GM10248 (cell line): Measurements from ENCODE around the gene MICU1.

ENCODE experiments used
- CTCF ChIA-PET: fragments of 300-600 bp; sonication (Branson Sonifier 250); formaldehyde crosslinking; extraction: SDS; loops from one replicate; lab custom pipeline; 2021; ENCODE audit warnings: antibody characterized with exemption; lab: Yijun Ruan, JAX
- POLR2A ChIA-PET: fragments of 350-650 bp; sonication (Branson Sonifier 250); formaldehyde crosslinking; extraction: SDS; loops from one replicate; lab custom pipeline; 2020; ENCODE audit warnings: antibody characterized with exemption; lab: Yijun Ruan, JAX
- DNase-seq: peaks from one replicate; pipeline ENCODE4 v3.0.0; 2012; ENCODE audit errors: extremely low spot score
- TF ChIP-seq, protein P1 (sequence below): IDR thresholded peaks from 2 replicates; pipeline ENCODE4 v1.5.1; 2012; ENCODE audit warnings: mild to moderate bottlenecking, low read depth; ENCODE audit errors: extremely low read depth, missing control alignments, control extremely low read depth

MICU1 gene

DNA sequence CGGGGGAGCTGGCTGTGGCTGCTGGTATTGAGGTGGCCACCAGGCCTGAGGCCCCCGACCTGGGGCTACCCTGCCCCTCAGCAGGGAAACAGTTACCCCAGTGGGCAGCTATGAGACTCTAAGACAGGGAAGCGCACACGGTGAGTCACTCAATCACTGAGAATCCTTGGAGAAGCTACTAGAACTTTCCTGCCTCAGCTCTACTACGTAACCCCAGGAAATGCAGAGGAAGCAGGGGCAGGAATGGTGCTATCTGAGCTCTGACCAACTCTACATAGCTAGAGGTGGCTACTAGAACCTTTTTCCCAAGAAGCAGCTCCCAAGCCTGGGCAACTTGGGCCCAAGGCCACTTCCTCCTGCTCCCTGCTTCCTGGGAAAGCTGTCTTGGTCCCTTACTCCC is 283.0 kb downstream of the MICU1 start:
- CTCF ChIA-PET = interaction anchor here (0.9 to 4.3 kb wide), 10 partner anchors 9 to 447 kb away, joined by 3 to 19 read pairs (median 6); no protein-coding TSS in a partner anchor
- POLR2A ChIA-PET = interaction anchor here (0.5 to 1.7 kb wide), 2 partner anchors 67 to 218 kb away, joined by 5 to 6 read pairs; no protein-coding TSS in a partner anchor
- DNase-seq = no peak
- TF ChIP-seq, protein P1, sequence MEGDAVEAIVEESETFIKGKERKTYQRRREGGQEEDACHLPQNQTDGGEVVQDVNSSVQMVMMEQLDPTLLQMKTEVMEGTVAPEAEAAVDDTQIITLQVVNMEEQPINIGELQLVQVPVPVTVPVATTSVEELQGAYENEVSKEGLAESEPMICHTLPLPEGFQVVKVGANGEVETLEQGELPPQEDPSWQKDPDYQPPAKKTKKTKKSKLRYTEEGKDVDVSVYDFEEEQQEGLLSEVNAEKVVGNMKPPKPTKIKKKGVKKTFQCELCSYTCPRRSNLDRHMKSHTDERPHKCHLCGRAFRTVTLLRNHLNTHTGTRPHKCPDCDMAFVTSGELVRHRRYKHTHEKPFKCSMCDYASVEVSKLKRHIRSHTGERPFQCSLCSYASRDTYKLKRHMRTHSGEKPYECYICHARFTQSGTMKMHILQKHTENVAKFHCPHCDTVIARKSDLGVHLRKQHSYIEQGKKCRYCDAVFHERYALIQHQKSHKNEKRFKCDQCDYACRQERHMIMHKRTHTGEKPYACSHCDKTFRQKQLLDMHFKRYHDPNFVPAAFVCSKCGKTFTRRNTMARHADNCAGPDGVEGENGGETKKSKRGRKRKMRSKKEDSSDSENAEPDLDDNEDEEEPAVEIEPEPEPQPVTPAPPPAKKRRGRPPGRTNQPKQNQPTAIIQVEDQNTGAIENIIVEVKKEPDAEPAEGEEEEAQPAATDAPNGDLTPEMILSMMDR = no peak

DNA sequence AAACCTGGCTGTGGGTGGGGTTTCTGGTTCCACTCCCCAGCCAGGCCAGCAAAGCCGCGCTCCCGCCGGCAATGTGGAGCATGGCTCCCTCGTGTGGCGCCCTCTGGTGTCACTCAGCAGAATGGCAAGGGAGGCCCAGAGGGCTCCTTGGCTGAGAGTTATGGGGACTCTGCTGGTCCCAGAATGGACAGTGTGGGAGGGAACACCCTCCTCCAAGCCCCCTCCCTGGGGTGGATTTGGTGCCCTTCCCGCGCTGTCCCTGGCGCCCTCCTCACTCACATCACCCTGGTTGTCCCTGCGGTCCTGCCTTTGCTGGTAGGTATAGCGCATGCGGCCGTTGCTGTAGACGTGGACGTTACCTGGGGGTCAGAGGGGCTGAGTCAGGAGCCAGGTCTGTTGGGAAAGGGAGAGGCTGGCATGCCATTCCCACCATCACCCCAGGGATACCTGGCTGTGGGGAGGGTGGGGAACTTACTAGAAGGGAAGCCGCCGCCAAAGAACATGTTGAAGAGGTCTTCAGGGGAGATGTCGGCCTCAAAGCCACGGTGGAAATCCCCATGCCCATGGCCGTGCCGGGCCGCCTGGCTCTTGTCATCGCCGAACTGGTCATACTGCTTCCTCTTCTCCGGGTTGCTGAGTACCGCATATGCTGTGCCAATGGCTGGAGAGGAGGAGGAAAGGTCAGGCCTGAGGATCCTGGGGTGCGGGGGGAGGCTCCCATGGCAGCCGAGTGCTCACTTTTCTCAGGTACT is 285.2 kb downstream of the MICU1 start:
- ChIA-PET CTCF (interaction anchor here (0.7 to 6.2 kb wide), 19 partner anchors 8 to 292 kb away, joined by 3 to 78 read pairs (median 6); partner anchors contain the start of gene DNAJB12), POLR2A (no interaction called here)
- TF ChIP-seq, protein P1 = peak; percentile 96
- peak; percentile 83 for DNase-seq

DNA sequence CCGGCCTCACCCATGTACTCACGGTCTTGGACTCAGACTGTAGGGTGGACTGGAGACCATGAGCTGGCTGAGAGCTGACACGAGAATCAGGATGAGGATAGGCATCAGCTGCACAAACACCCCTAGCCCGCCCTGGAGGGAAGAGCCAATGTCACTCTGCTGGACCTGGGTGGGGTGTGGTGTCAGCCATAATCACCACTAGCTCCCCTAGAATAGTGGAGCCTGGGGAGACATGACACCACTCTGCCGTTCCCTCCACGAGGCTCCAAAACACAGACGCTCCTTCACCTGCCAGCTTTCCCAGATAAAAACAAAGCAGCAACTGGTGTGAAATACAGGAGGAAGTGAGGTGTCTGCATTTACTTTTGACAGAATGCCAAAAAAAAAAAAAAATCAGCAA is 287.7 kb downstream of the MICU1 start:
- TF ChIP-seq, protein P1 = no peak
- ChIA-PET CTCF (interaction anchor here (0.6 to 6.2 kb wide), 25 partner anchors 11 to 441 kb away, joined by 3 to 78 read pairs (median 8); partner anchors contain the start of genes ANAPC16, ASCC1 and DDIT4), POLR2A (interaction anchor here (0.6 kb wide), 1 partner anchor 41 kb away, joined by 3 read pairs; no protein-coding TSS in a partner anchor)
- no peak for DNase-seq

DNA sequence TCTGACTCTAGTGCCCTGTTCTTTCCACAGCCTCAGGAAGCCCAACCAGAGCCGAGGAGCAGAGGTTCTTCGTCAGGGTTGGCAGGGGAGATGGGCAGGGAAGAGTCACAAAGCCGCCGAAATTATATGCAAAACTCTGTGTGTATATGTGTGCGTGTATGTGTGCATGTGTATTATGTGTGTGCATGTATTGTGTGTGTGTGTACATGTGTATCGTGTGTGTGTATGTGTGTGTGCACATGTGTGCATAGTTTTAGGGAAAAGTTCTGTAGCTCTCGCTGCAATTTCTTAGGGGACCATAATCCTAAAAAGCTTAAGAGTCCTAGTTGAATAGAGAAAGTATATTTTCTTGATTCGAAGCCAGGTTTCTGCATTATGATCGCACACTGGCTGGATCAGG is 288.2 kb downstream of the MICU1 start:
- TF ChIP-seq, protein P1 = no peak
- CTCF ChIA-PET = interaction anchor here (0.6 to 6.2 kb wide), 43 partner anchors 10 to 511 kb away, joined by 3 to 78 read pairs (median 6); partner anchors contain the start of genes ANAPC16, ASCC1, DDIT4 and DNAJB12
- no peak for DNase-seq
- POLR2A ChIA-PET = interaction anchor here (0.6 kb wide), 1 partner anchor 41 kb away, joined by 3 read pairs; no protein-coding TSS in a partner anchor

DNA sequence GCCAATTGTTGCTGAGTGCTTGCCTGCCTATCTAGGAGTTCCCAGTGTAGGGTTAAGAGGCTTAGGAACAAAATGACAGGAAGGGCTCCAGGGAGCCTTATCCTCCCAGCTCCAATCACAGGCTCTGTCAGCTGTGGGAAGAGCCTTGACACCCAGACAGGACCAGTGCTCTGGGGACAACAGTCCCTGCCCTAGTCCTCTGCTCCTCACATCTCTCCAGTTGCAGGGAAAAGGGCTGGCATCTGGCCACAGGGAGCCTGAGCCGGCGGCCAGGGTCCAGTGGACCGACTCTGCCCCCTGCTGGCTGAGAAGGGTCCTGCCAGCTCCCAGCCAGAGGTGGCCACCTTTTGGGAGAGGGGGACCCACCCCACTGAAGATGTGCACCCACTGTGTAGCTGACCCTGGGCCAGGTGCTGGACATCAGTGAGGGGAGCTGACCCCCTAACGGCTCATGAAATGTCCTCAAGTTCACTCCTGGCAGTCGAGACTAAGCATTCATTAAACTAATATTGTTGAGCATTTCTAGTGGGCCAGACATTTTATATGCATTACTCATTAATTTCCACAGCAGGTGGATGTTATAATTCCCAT is 288.7 kb downstream of the MICU1 start:
- peak; percentile 68 for DNase-seq
- TF ChIP-seq, protein P1 = peak; percentile 96
- ChIA-PET POLR2A (interaction anchor here (0.6 kb wide), 1 partner anchor 758 kb away, joined by 5 read pairs; no protein-coding TSS in a partner anchor), CTCF (interaction anchor here (0.7 to 6.2 kb wide), 42 partner anchors 10 to 510 kb away, joined by 3 to 78 read pairs (median 6); partner anchors contain the start of genes ANAPC16, ASCC1, DDIT4 and DNAJB12)

DNA sequence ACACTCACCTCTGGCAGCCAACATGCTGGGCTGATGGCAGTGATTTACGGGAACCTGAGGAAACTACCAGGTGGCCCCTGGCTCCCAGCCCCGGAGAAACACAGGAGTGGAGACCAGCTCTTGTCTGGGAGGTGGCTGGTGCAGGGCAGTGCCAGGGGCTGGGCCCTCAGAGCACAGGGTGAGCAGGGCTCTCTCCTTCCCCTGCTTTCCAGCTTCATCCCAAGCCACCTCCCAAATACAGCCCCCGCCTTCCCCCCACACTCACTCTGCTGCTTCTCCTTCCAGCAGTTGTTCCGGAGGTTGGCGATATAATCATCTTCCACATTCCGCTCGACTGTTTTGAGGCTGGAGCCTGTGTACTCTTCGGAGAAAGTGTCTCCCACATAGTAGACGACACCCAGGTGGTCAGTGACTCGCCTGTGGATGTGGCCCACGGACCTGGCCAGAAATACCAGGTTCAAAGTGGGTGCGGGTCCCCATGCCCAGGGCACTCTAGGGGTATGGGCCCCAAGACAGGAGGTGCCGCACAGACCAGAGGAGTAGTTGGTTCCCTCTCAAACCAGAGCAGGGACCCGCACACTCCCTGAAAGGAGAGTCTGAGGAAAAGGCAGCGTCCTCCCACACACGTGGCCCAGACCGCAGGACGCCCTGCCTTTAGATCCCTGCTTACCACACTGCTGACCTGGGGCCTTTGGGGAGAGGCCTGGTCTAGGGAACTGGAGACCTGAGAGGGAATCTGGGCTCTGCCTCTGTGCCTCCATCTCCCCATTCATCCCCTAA is 289.4 kb downstream of the MICU1 start:
- ChIA-PET POLR2A (interaction anchor here (0.6 kb wide), 2 partner anchors 37 to 759 kb away, joined by 5 to 9 read pairs; no protein-coding TSS in a partner anchor), CTCF (interaction anchor here (0.8 to 6.2 kb wide), 42 partner anchors 9 to 509 kb away, joined by 3 to 78 read pairs (median 6); partner anchors contain the start of genes ANAPC16, ASCC1, DDIT4 and DNAJB12)
- DNase-seq = no peak
- TF ChIP-seq, protein P1 = no peak
